ENCODE measurements around the gene CLUH.

- TF ChIP-seq CTCF (IDR thresholded peaks at IDR 0.05) (no peak), EZH2 (IDR thresholded peaks at IDR 0.05; ENCODE audit: borderline replicate concordance, insufficient read depth, low read depth, low read length, poor library complexity, severe bottlenecking) (no peak)
Observed at GRCh38 chr17:2723997-2724783, 12.6 kb upstream of the CLUH start.

Measured in B cell (primary cell).